Lung microvascular endothelial cell (primary cell): Measurements from ENCODE around the gene OR2Z1. TPM values are rescaled to one million over a fixed set of nuclear protein-coding genes. Genes with fewer than 3 reads are reported as not detected.

Experiments
- DNase-seq, 2 donors: peaks; one replicate each; pipeline versions ENCODE4 v3.0.0 to v3.0.0-alpha.2; 2010; ENCODE audit warnings: low read depth in 2 of 2
- total RNA-seq: library from RNA; depleted of rRNA; stranded (reverse); fragments of >200 nt; gene quantifications from 2 replicates; pipeline ENCODE4 v1.2.1, GENCODE V29; 2014

Gene OR2Z1, protein sequence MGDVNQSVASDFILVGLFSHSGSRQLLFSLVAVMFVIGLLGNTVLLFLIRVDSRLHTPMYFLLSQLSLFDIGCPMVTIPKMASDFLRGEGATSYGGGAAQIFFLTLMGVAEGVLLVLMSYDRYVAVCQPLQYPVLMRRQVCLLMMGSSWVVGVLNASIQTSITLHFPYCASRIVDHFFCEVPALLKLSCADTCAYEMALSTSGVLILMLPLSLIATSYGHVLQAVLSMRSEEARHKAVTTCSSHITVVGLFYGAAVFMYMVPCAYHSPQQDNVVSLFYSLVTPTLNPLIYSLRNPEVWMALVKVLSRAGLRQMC
- not detected in 2 replicates for total RNA-seq

- DNase-seq: no peak
These were observed at the start of gene OR2Z1 for GRCh38 chr19:8721334-8721733. Gene OR2Z1, plus strand, starts transcription at chr19:8721634. Its CDS starts 9,395 bp downstream, at chr19:8731029.

DNA sequence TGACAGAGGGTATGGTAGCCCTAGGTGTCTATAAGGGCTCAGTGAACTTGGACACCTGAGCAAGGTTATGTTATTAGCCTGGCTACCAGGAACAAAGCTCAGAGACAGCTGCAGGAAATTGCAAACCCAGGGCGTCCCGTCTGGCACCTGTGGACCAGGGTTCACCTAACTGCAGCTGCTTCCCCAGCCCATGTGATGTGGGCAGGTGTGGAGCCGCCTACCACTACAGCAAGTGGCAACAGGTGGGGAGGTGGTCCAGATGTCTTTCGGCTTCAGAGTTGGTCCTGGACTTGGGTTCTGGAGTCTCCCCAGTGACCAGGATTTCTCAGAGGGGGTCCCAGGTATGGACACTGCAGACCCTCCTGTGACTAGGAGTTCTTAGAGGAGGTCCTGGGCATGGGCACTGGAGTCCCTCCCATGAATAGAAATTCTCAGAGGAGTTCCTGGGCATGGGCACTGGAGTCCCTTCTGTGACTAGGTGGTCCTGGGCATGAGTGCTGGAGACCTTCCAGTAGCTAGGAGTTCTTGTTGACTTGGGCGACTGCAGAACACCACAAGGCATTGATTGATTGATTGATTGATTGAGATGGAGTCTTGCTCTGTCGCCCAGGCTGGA, 48.0 kb upstream of the OR2Z1 start:
- DNase-seq: no peak

DNA sequence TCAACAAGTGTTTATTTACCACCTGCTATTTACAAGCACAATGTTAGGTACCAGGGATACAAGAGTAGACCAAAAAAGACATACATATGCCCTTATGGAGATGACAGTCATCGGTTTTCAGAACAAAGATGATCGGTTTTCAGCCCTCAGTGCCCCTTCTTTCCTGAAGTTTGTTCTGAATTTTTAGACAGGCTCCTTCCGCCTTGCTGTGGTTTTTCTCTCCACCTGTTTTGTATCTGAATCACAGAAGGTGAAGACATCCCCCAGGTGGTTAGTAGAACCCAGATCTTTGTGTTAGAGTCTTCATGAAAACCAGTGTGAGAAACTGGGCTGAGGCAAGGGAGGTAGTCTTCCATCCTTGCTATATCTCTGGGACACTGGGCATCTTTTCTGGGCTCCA, 46.4 kb upstream of the OR2Z1 start:
- no peak for DNase-seq

GRCh38 chr19:8678244-8678807, 43.1 kb upstream of the OR2Z1 start:
- DNase-seq: no peak

DNA sequence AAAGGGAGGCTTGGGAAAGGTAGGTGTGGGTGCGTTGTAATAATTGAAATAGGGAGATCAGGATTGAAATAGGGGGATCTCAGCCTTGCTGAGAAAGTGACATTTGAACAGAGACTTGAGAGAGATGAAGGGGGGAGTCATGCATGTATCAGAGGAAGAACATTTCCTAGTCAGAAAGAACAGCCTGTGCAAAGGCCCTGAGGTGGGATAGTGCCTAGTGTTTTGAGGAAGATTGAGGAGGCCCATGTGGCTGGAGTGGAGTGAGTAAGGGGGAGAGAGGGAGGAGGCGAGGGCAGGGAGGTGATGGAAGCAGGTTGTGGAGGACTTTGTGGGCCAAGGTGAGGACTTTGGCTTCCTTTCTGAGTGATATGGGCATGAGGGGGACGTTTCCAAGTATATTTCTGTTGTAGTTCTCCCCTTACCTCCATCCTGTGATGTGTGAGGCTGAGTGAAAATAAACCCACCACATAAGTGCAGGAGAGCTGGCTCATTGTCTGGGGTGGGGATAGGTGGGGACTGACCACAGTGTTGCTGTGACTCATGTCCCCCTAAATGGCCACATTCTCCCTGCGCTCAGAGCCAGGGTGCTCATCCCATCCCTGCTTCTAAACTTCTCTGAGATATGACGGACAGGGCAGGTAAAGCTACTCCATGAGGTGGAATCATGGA, 40.6 kb upstream of the OR2Z1 start:
- DNase-seq: no peak

DNA sequence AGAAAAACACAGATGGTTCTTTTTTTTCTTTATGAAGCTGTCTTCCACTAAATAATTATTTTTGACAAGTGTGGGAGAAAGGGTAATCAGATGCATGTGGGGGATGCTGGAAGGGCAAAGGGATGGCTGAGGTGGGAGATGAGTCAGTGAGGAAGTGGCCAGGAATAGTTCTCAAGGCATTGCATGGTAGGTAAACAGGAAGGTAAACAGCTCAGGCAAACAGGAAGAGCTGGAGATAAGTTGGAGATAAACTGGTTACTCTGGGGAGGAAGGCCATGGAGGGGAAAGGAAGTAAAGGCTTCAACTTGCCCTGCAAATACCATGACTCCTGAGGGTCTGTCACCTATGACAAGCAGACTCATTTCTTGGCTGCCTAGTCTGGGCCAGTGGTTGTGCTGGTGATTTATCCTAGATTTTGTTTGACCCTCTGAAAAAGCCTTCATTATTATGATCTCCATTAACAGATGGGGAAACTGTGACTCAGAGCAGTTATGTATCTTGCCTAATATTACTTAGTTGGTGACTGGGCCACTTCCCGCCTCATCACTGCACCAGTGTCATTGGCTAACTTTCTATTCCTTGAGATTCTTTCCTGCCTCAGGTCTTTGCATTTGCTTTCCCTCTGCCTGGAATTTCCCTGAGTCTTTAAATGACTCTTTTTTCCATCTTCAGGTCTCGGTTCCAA, 39.9 kb upstream of the OR2Z1 start:
- no peak for DNase-seq

- DNase-seq: no peak
These were observed 39.0 kb upstream of the OR2Z1 start for GRCh38 chr19:8682472-8682871.

DNA sequence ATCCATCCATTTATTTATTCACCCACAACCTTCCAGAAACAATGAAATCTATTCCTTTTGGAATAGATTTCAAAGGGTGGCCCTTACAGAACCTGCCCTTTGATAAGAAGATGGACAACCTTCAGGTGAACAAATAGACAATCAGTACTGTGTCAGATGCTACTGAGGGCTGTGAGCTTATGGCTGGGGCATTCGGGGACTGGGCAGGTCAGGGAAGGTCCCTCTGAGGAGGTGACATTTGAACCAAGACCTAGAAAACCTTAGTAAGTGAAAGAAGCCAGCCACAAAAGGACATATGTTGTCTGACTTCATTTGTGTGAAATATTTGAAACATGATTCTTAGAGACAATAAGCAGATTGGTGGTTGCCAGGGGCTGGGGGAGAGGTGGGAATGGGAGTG, 38.5 kb upstream of the OR2Z1 start:
- no peak for DNase-seq

- DNase-seq: no peak
These were observed 37.2 kb upstream of the OR2Z1 start for GRCh38 chr19:8684001-8684902.

GRCh38 chr19:8686549-8686948, 34.9 kb upstream of the OR2Z1 start:
- DNase-seq: no peak

DNA sequence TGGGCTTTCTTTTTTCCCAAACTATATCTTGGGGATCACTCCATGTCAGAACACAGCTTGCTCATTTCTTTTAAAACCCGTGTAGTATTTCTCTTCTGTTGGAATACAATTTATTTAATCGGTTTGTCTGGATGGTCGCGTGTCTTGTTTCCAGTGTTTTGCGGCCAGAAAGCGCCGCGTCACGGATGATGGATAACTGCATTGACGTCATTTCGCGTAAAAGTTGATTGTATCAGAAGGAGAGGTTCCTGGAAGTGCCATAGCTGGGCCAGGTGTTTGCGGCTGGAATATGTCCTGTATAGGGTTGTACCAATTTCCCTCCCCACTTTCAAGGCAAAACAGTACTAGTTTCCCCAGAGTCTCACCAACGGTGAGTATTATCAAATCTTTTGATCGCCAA, 32.5 kb upstream of the OR2Z1 start:
- no peak for DNase-seq

DNA sequence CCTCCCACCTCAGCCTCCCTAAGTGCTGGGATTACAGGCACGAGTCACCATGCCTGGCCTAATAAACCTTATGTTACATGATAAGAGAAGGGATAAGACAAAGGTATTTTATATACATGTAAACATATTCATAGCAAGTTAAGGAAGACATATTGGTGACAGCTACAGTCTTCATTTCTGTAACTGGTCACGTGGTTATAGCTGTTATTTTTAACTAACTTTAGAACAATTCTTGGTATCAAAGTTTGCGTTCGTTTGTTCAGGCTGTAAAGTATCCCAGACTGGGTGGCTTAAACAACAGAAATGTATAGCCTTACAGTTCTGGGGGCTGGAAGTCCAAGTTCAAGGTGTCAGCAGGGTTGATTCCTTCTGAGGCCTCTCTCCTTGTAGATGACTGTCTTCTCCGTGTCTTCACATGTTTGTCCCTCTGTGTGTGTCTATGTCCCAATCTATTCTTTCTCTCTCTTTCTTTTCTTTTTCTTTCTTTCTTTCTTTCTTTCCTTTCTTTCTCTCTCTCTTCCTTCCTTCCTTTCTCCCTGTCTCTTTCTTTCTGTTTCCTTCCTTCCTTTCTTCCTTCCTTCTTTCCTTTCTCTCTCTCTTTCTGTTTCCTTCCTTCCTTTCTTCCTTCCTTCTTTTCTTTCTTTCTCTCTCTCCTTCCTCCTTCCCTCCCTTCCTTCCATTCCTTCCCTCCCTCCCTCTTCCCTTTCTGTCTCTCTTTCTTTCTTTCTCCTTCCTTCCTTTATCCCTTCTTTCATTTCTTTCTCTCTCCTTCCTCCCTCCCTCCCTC, 30.5 kb upstream of the OR2Z1 start:
- DNase-seq: no peak

DNA sequence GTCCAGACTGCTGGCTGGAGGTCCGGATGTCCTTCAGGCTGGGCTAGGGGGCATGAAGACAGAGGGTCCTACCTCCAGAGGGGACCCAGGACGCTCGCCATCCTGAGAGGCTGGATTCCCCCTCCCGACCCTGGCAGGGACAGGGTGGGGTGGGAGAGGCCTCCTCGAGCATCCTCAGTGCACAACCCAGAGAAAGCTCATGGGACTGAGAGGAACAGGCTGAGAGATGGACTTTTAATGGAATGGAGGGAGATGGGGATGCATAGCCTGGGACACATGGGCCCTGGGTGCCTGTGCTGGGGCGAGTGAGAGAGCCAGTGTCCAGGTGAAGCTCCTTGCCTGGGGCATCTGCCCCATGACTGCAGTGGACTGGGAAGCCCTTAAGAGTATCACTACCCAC, 25.9 kb upstream of the OR2Z1 start:
- no peak for DNase-seq

DNA sequence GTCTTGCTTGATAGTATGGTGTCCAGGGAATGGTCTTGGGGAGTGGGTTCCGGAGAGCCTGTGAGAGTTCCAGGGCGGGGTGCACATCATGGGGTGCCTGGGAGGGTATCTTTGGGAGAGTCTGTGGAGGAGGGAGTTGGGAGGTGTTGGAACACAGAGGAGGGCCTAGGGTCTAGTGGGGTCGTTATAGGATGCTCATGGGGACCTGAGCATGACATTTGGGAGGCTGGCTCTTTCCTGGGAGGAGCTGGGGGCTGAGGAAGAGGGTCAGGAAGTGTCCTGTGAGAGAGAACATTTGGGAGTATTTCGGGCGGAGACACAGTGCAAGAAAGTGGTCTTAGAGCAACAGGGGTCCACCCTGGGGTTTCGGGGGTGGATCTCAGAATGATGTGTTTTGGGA, 25.5 kb upstream of the OR2Z1 start:
- DNase-seq: no peak

DNA sequence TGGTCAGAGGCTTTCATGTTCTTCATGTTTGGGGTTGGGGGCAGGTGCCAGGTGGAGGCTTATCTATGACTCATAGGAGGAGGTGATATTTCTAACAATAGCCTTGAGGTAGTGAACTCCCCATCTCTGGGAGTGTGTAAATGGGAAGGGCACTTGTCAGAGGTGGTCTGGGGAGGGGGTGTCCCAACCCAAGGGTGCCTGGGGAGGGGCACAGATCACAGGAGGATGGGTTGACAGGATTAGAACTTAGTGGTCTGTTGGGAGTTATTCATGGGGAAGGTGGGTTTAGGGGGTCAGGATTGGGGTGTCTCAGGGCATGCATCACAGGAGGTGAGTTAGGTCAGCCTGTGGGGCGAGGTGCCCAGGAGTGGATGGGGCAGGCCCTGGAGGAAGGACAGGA, 24.4 kb upstream of the OR2Z1 start:
- no peak for DNase-seq

- DNase-seq: no peak
These were observed 23.6 kb upstream of the OR2Z1 start for GRCh38 chr19:8697671-8698432.

DNA sequence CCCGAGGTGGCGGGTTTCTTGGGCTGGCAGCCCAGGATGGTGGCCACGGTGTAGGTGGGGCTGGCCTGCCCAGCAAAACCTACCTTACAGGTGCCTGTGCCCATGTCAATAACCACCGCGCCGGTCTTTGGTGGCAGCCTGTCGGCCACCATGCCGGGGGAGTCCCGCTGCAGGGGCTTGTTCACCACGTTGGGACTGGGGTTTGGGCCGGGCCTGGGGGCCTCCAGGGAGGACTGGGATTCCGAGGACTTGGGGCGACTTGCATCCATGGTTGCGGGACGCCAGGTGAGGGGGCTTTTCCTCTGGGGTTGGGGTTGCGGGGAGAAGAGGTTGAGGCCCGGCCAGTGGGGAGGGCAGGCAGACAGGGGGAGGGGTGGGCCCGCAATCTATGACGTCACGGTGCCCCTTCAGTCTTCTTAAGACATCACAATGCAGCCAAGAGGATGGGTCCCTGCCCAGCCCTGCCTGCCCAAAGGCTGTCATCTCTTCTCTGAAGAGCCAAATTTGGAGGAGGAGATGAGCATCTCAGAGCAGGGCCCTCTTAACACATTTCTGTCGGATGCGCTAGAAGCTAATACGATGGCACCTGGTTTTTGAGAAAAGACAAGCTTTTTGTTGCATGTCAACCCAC, 22.9 kb upstream of the OR2Z1 start, which contains the start of gene ACTL9:
Gene ACTL9, minus strand, starts transcription at position 363 of the 631 bp plus-strand sequence. Its CDS starts 94 bp downstream, at position 269.
- DNase-seq: no peak

GRCh38 chr19:8699908-8700307, 21.5 kb upstream of the OR2Z1 start:
- DNase-seq: no peak

DNA sequence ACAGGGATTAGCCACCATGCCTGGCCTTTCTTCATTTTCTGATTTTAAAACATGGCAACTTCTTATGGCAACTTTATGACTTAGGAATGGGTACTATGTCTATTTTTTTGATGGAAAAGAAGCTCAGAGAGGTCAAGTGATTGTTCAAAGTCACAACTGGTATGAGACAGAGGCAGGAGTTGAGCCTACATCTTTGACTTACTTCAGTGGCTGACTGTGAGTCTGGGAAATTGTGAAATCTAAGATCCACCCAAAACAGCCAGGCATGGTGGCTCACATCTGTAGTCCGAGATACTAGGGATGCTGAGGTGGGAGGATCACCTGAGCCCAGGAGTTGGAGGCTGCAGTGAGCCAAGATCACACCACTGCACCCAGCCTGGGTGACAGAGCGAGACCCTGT, 20.5 kb upstream of the OR2Z1 start:
- DNase-seq: no peak
